OCI-LY7 (cell line): ENCODE results near the gene NOP9. TPM values are rescaled to one million over a fixed set of nuclear protein-coding genes. Genes with fewer than 3 reads are reported as not detected.

Experiments used
- BruUV-seq: library from RNA; stranded (reverse); fragments of 400-500 nt; replicated peaks from 2 replicates; lab custom pipeline; 2021; lab: Mats Ljungman, UMichigan
- CTCF ChIA-PET: fragments of 300-600 bp; sonication (Branson Sonifier 250); formaldehyde crosslinking; loops from one replicate; lab custom pipeline; 2022; ENCODE audit warnings: antibody characterized with exemption; ENCODE audit not compliant: unreplicated experiment; lab: Charles Lee
- POLR2A ChIA-PET: fragments of 300-600 bp; sonication (Branson Sonifier 250); formaldehyde crosslinking; loops from one replicate; lab custom pipeline; 2022; ENCODE audit warnings: antibody characterized with exemption; lab: Charles Lee
- DNase-seq: peaks from one replicate; pipeline ENCODE4 v3.0.0-alpha.2; 2015; ENCODE audit warnings: low spot score
- H2AFZ ChIP-seq: fragments of 200-600 bp; sonication (generic), shearing (Covaris generic); 2 replicates; pipeline ENCODE4 v1.6.1; 2014; ENCODE audit warnings: mild to moderate bottlenecking, antibody characterized with exemption, low read length, moderate library complexity
- H3K27ac ChIP-seq: fragments of 200-600 bp; sonication (generic); 2 replicates; pipeline ENCODE4 v1.5.1; 2014; ENCODE audit warnings: mixed run types, low read depth, mild to moderate bottlenecking, moderate library complexity, low read length, inconsistent platforms; ENCODE audit not compliant: poor library complexity, severe bottlenecking
- H3K36me3 ChIP-seq: fragments of 200-600 bp; sonication (generic); 2 replicates; pipeline ENCODE4 v1.6.1; 2014; ENCODE audit warnings: mild to moderate bottlenecking, antibody characterized with exemption, low read length, moderate library complexity, mixed read lengths; ENCODE audit not compliant: insufficient read depth
- H3K4me1 ChIP-seq: fragments of 200-600 bp; sonication (generic); 2 replicates; pipeline ENCODE4 v1.5.1; 2014; ENCODE audit warnings: mild to moderate bottlenecking, low read length; ENCODE audit not compliant: insufficient read depth, poor library complexity, severe bottlenecking
- H3K4me2 ChIP-seq: fragments of 200-600 bp; sonication (generic); 2 replicates; pipeline ENCODE4 v1.6.1; 2014; ENCODE audit warnings: mild to moderate bottlenecking, low read length
- H3K4me3 ChIP-seq: fragments of 200-600 bp; sonication (generic); 2 replicates; pipeline ENCODE4 v1.5.1; 2014; ENCODE audit warnings: mild to moderate bottlenecking, low read depth, low read length; ENCODE audit not compliant: poor library complexity, severe bottlenecking
- H3K79me2 ChIP-seq: fragments of 200-600 bp; sonication (generic); 2 replicates; pipeline ENCODE4 v1.6.1; 2016; ENCODE audit warnings: low read depth, mild to moderate bottlenecking, low read length, moderate library complexity, mixed read lengths; ENCODE audit not compliant: insufficient read depth
- H3K9me2 ChIP-seq: fragments of 200-600 bp; sonication (generic); 2 replicates; pipeline ENCODE4 v1.6.1; 2016; ENCODE audit warnings: mild to moderate bottlenecking, low read length, mixed read lengths; ENCODE audit not compliant: insufficient read depth
- H3K9me3 ChIP-seq: fragments of 200-600 bp; sonication (generic); 2 replicates; pipeline ENCODE4 v1.6.1; 2014; ENCODE audit warnings: mild to moderate bottlenecking, mixed run types, low read length, mixed read lengths
- H4K20me1 ChIP-seq: fragments of 200-600 bp; sonication (generic); 2 replicates; pipeline ENCODE4 v1.6.1; 2014; ENCODE audit warnings: mild to moderate bottlenecking, antibody characterized with exemption, low read length, moderate library complexity, mixed read lengths; ENCODE audit not compliant: insufficient read depth
- EZH2phosphoT487 ChIP-seq: fragments of 200-600 bp; sonication (generic); IDR thresholded peaks from 2 replicates; pipeline ENCODE4 v1.6.1; 2018; ENCODE audit warnings: low read depth, borderline replicate concordance, mild to moderate bottlenecking, mixed run types, antibody characterized with exemption, low read length, moderate library complexity, mixed read lengths
- intact Hi-C: fragments of 100-400 bp; cut with micrococcal nuclease; formaldehyde crosslinking; loops from one replicate; pipeline ENCODE4 v1.10.0; 2022; ENCODE audit not compliant: unreplicated experiment
- total RNA-seq, 2 experiments: library from RNA; depleted of rRNA in 1 of 2; stranded (reverse); fragments of >200 nt in 1 of 2; shearing (Covaris generic) in 1 of 2; gene quantifications; 2 replicates each; pipeline ENCODE4 v1.2.3, GENCODE V29; 2014 to 2022
- TF ChIP-seq, protein P1 (sequence below): fragments of 200-600 bp; sonication (generic); conservative IDR thresholded peaks from 2 replicates; pipeline ENCODE4 v1.5.1; 2014; ENCODE audit warnings: mild to moderate bottlenecking, antibody characterized with exemption, low read length, moderate library complexity, mixed read lengths

The NOP9 gene
- total RNA-seq, 2 experiments from 2014 or later: 33.2 to 52.6 TPM

DNA sequence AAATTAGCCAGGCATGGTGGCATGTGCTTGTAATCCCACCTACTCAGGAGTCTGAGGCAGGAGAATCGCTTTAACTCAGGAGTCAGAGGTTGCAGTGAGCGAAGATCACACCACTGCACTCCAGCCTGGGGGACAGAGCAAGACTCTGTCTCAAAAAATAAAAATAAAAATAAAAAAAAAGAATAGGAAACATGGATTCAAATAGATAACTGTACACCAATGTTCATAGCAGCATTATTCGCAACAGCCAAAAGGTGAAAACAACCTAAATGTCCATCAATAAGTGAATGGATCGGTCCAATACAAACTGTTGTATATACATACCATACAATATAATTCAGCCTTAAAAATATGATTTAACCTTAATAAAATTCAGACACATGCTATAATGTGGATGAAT is 43.2 kb downstream of the NOP9 start:
- H3K36me3 ChIP-seq: no peaks in the 10 kb centered on the region
- no peak overlapping the region for H3K27ac ChIP-seq
- H3K4me2 ChIP-seq: no peak overlapping the region
- ChIA-PET POLR2A (interaction anchor here (0.6 kb wide), 1 partner anchor 235 kb away, joined by 3 read pairs; no protein-coding TSS in a partner anchor), CTCF (no interaction called here)
- TF ChIP-seq, protein P1, sequence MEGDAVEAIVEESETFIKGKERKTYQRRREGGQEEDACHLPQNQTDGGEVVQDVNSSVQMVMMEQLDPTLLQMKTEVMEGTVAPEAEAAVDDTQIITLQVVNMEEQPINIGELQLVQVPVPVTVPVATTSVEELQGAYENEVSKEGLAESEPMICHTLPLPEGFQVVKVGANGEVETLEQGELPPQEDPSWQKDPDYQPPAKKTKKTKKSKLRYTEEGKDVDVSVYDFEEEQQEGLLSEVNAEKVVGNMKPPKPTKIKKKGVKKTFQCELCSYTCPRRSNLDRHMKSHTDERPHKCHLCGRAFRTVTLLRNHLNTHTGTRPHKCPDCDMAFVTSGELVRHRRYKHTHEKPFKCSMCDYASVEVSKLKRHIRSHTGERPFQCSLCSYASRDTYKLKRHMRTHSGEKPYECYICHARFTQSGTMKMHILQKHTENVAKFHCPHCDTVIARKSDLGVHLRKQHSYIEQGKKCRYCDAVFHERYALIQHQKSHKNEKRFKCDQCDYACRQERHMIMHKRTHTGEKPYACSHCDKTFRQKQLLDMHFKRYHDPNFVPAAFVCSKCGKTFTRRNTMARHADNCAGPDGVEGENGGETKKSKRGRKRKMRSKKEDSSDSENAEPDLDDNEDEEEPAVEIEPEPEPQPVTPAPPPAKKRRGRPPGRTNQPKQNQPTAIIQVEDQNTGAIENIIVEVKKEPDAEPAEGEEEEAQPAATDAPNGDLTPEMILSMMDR: no peak
- TF ChIP-seq EZH2phosphoT487: no peak
- H3K9me3 ChIP-seq: no peaks in the 10 kb centered on the region
- no peaks in the 10 kb centered on the region for H4K20me1 ChIP-seq
- intact Hi-C loops: no loop called here
- H3K79me2 ChIP-seq: no peaks in the 10 kb centered on the region
- H3K4me1 ChIP-seq: peaks cover 14% of the 10 kb centered on the region
- BruUV-seq: no TSS peak
- H3K9me2 ChIP-seq: no peaks in the 10 kb centered on the region
- H3K4me3 ChIP-seq: no peak overlapping the region
- no peak overlapping the region for H2AFZ ChIP-seq
- no peak for DNase-seq

- ChIA-PET CTCF (interaction anchor here (0.6 kb wide), 1 partner anchor 87 kb away, joined by 3 read pairs; no protein-coding TSS in a partner anchor), POLR2A (interaction anchor here (0.6 kb wide), 1 partner anchor 17 kb away, joined by 5 read pairs; no protein-coding TSS in a partner anchor)
- Histone ChIP-seq H3K4me2 (no peak overlapping the region), H3K9me3 (no peaks in the 10 kb centered on the region), H3K79me2 (no peaks in the 10 kb centered on the region), H2AFZ (no peak overlapping the region), H3K27ac (no peak overlapping the region), H3K9me2 (no peaks in the 10 kb centered on the region), H3K36me3 (no peaks in the 10 kb centered on the region), H3K4me3 (no peak overlapping the region), H4K20me1 (no peaks in the 10 kb centered on the region), H3K4me1 (peaks cover 13% of the 10 kb centered on the region)
- TF ChIP-seq, protein P1: no peak
- no peak for TF ChIP-seq EZH2phosphoT487
- DNase-seq: no peak
- no TSS peak for BruUV-seq
- intact Hi-C loops: no loop called here
Observed at GRCh38 chr14:24343795-24344660, 44.4 kb downstream of the NOP9 start.
